HG02981 (cell line): ENCODE measurements around the gene RPS21.
"Not testable (repeated sequence)": the region's sequence is repeated elsewhere in the genome, so short reads cannot be mapped to it uniquely, and the experiment has no call there.

ENCODE experiments used
- ATAC-seq: cut with Tn5 transposase; IDR thresholded peaks from one replicate; pipeline ENCODE4 v1.9.1; 2021; ENCODE audit warnings: mild to moderate bottlenecking, moderate library complexity; ENCODE audit not compliant: unreplicated experiment

Gene RPS21

DNA sequence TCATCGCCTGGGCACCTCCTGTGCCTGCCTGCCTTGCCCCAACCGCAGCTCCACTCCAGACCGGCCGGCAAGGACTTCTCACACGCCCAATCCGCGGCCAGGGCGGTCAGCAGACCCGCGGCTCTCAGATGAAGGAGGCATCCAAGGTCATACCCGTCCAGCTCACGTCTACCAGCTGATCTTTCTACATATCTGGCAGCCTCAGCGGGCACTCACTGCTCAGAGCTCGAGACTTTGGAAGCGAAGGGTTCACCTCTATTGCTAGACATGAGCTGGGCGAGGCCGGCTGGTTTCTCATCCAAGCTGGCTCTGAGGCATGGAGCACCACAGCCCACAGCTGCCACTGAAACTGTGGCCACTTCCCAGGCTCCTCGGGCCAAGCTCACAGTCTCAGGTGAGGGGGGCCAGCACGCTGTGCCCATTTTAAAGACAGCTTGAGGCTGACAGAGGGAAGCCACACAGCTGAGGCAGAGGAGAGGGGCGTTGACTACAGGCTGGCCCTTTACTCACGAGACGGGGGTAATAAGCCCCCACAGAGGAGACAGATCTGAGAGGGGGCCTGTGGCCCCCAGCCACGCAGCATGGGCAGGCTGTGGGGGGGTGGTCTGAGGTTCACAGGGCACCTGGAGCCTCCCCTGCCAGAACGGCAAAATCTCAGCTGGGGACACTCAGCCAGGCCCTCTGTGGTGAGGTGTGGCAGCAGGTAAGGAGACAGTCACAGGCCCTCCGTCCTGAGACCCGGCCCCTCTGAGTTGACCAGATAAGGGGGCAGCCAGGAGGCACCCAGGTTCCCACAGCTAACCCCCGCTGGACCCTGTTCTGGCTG is 21.8 kb upstream of the RPS21 start:
- no peak for ATAC-seq

DNA sequence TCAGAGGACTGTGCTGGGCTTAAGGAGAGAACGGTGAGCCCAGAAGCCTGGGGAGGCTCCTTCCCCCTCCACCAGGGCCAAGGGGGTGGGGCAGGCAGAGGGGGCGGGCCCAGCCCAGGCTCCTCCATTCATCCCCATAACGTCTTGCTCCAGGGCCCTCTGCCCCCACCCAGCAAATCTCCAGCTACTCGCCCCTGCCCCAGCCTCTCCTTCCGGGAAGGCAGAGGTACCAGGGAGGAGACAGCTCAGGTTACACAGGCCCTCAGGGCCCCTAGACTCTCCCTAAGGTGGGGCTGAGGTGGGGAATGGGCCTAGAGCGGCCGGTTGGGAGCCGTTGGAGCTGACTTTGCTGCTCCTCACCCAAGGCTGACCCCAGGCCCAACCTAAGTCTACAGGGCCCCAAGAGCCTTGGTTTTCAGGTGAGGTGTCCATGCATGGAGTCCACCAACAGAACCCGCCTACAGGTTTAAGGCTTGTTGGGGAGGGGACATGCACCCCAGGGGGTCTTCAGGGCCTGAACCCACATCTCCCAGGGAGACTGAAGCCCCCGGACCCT is 21.0 kb upstream of the RPS21 start:
- no peak for ATAC-seq

DNA sequence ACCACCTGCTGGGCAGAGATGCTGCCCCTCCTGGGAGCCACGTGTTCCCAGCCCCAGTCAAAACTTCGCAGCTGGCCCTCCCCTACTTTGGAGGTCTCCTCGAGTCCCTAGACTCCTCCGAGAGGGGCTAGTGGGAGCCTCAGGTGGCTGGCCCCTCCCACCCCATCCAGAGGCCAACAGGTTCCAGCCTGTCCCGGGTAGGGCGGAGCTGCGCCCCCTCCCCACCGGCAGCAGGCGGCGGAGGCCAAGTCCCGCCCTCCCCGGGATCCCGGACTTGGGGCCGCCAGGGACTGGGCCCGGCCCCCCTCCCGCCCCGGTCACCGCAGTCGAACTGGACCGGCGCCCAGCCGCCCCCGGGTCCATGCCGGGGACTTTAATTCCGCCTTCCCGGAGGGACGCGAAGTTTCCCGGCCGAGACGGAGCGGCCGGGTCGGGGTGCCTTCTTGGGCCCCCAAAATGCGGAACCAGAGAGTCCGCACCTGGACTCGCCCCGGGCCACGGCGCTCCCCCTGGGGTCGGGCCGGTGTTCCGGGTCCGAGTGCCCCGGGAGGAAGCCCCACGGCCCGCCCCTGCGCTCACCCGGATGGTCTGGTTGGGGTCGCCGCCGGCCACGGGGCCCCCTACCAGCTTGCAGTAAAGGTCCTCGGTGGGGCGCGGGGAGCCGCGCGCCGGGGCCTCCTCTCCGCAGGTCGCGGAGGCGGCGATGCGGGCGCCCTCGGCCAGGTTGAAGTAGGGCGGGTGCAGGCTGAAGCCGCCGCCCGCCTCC is 20.4 kb upstream of the RPS21 start:
- ATAC-seq = no peak

DNA sequence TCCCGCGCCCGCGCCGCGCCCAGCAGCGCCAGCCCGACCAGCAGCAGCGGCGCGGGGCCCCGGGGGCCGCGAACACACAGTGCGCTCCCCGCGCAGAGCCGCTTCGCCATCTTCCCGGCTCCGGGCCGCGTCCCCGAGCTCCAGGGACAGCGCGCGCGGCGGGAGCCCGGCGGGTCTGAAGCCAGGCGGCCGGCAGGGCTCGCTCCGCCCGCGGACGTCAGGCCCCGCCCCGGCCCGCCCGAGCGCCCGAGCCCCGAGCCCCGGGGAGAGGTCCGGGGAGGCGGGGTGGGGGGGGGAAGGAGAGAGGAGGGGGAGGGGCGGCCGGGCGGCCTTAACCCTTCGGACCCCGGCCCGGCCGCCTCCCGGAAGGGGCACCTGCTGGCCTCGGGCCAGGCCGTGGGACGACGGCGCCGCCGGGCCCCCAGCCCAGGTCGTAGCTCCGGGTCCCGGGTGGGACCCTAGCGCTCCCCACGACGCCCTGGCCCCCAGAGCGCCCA is 19.7 kb upstream of the RPS21 start, which contains the start of gene LAMA5:
LAMA5 (minus strand) TSS at position 177 of the 497 bp plus-strand sequence; CDS start at position 110, 67 bp downstream.
- ATAC-seq = no peak

DNA sequence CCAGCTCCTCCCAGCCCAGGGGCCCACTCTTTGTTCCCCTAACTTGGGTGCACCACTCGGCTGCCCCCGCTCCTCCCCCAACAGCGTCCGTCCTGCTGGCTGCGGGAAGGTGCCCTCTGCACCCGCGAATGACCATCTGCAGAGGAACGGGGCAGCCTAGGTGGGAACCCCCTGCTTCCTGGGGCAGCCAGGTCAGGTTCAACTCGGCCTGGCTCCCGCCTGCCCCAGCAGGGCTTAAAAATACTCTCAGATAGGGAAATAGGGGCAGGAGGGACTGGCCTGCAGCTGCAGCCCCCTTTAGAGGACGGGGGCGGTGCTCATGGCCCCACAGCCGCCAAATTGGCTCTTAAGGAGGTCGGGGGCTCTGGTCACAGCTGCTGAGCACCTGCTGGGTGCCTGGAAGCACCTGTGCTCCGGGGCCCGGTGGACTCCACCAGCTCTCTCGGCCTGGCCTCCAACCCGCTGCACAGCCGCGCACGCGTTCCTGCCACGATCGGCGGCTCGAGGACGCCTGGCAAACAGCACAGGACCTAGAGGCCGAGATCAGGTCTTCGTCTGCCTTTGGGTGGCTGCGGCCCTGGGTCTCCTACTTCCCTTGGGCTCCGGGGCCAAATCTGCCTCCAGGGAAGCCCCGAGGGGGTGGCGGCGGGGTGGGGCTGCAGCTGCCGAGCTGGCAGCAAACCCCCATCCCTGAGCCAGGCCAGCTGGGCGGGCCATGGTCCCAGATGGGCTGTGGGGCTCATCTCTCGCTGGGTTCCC is 19.1 kb upstream of the RPS21 start:
- ATAC-seq = no peak

DNA sequence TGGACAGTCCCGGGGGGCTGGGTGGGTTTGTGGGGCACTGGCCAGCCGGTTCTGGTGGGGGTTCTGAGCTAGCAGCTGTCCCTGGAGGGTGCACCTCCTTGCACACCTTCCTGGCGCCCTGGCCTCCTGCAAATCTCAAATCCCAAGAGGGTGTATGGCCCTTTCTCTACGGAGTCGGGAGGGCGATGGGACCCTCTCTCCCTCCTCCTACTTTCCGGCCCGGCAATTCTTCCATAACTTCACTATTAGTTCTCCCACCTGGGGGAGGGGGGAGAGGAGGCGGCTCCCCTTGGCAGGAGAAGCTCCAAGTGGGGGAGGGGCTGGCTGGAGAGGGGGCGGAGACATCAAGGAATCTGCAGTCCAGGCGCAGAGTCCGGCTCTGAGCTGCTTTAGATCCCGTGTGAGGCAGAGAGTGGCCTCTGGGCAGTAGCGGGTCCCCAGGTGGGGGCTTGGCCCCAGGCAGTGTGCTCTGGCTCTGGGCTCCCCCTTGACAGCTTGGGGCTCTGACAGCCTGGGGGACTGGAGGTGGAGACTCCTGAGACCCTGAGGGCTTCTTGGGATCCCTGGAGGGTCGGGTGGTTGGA is 18.4 kb upstream of the RPS21 start:
- no peak for ATAC-seq

DNA sequence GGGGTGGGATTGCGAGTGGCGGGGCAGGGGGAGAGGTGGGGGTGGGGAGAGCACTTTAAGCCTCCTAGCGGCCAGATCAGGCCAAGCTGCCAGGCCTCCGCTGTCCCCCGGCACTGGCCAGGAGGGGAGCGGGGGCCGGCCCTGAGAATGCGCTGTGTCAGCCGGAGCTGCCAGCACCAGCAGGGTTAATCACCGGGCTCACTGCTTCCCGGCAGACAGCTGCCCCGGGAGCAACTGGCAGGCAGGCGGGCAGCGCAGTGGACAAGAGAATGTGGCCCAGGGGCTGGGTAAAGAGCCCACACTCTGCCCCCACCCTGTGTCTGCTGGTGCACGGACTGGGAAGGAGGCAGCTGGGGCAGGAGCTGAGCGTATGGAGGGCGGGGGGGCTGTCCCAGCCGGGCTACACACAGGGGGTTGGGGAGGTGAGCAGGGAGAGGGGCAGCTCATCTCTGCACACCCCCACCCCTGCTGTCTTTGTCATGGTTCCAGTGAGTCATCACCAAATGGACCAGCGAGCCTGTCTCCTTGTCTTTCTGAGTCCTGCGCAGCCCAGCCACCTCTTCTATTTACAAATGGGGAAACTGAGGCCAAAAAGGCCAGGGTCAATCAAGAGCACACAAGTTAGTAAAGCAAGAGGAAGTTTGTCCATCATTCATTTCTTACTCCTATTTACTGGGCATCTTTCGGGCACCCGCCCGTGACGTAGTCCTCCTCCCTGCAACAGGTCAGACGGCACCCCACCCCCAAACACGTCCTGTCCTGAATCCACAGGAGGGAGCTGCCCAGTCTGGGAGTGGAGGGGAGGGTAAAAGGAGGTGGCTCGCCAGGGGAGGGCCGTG is 17.7 kb upstream of the RPS21 start:
- ATAC-seq = no peak

DNA sequence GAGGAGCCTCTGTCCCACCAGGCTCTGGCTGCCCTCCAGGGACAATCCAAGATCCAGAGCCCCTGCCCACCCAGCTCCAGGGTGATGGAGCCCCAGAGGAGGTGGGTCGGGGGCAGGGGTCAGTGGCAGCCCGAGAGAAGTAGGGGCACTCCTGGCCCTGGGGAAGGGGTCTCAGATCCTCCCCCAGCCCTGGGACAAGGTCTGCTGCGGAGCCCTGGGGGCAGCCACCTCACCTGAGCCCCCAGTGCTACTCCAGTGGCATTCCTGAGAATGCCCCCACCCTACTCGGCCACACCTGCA is 17.1 kb upstream of the RPS21 start:
- ATAC-seq = no peak

DNA sequence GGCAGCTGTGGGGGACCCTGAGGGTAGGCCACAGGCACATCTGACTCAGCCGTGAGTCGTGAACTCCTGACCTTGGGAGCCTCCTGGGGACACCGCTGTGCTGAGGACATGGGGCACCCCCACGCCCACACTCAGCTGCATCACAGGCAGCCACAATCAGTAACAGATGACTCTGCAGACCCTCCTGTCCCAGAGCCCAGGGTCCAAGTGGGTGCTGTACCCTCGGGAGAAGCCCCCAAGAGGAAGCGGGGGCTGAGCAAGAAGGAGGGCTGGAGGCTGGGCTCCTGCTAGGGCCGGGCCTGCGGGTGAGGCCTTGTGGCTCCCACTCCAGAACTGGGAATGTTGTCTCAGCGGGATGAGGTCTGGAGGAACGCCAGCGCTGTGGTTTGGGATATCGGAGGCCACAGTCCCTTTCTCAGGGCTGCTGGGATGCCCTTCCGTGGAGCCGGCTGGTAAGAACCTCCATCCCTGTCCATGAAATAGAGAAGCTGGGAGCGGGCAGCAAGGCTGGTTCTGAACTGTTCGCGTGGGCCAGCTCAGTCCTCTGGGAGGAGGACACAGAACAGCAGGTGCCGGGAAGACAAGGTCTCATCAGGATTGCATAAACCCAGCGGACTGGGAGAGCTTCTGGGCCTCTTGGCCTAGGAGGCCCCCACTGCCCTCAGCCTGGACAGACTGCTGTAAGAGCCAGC is 16.6 kb upstream of the RPS21 start:
- ATAC-seq = no peak

DNA sequence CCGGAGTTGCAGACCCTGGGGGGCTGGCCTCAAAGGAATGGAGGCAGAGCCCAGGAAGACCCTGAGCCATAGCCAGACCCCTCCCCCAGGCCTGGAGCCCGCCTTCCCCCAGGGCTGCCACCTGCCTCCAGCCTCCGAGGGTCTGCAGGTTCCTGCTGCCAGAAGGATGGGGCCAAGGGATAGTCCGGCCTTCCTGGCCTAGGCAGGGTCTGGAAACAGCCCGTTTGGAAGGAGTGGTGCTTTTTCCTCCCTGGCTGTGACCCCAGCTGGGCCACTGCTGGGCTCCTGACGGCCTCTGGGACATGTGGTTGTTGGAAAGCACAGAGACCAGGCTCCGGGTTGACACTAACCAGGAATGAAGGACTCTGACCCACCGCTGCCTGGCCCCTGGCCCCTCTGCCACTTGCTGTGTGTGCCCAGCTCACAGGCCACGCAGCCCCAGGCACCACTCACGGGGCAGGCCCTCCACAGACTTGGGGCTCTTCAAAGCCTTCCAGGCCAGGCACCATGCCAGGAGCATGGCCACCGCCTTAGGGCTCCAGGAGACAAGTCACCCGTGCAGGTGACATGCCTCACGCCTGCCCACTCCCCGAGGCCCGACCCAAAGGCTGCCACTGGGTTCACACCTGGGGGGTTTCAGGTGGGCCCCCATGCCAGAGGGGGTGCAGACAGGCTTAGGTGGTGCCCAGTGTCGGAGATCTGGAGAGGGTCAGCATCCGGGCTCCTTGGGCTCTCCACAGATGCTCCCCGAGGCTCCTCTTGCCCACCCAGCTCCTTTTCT is 15.9 kb upstream of the RPS21 start:
- ATAC-seq = no peak

DNA sequence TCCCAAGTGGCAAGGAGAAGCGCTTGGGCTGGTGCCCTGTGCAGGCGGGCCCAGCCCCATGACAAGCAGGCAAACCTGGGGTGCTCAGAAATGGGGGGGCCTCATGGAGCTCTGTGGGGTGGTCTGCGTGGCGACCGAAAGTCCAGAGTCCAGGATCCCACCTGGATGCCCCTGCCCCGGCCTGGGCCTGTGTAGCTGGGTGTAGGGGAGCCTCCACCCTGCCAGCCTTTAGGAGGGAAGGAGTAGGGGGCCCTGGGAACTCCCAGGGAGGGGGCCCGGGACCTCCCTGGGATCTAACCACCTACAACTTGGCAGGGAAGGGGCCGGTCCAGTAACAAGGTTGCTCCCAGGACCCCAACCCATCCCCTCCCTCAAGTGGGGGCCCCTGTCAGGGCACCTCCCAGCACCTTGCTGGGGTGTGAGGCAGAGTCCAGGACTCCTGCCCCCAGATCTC is 15.3 kb upstream of the RPS21 start:
- ATAC-seq = no peak

DNA sequence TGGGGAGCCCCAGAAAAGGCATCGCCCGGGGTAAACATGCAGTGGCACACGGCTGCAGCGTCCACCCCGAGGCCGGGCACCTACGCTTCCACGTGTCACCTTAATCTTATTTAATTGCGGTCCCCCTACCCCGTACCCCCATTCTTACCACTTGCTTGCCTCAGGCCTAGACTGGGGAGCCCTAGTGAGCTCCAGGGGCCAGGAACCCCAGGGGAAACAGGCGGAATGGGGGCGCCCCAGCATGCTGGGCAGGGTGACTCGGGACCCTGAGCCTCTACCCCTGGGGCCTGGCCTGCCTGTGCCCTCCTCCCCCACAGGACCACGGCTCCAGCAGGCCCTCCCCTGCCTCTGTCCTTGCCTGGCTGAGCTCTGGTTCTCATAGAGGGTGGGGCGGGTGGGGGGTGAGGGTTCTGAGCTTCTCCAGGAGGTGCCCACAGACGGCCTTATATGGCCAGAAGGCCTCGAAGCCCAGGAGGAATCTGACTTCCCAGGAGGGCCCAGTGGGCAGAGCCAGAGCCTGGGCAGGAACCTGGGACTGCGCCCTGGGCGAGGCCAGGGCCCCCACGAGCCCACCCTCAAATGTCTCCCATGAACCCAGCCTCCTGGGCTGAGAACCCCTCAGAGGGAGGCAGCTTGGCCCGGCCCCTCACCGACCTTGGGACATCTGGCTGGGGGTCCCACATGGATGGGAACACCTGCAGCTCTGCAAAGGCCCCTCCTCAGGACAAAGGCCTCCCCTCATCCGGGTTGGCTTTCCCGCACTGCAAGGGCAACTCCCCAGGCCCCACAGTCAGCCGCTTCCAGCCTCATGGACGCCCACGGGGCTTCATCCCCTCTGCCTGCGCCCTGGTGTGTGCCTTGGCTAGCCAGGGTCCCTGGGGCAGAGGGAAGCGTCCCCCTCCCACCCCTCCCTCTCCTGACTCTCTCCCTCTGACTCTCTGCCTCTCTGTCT is 14.6 kb upstream of the RPS21 start:
- ATAC-seq = no peak

DNA sequence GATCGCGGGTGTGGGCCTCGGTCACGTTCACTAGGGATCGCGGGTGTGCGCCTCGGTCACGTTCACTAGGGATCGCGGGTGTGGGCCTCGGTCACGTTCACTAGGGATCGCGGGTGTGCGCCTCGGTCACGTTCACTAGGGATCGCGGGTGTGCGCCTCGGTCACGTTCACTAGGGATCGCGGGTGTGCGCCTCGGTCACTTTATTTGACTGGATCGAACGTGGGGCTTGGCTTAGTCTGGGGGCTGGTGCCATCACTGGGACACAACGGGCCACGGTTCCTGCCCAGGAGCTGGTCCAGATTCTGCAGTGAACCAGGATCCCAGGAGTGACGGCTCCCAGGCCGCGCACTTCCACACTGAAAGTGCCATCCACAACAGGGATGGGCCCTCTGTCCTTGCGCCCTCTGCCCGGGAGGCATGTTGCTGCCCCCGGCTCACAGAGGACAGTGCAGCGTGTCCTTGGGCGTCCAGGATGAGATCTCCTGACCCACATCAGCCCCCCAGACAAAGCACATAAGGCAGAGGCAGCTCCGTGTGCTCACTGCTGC is 13.2 kb upstream of the RPS21 start:
- not testable (repeated sequence) for ATAC-seq

DNA sequence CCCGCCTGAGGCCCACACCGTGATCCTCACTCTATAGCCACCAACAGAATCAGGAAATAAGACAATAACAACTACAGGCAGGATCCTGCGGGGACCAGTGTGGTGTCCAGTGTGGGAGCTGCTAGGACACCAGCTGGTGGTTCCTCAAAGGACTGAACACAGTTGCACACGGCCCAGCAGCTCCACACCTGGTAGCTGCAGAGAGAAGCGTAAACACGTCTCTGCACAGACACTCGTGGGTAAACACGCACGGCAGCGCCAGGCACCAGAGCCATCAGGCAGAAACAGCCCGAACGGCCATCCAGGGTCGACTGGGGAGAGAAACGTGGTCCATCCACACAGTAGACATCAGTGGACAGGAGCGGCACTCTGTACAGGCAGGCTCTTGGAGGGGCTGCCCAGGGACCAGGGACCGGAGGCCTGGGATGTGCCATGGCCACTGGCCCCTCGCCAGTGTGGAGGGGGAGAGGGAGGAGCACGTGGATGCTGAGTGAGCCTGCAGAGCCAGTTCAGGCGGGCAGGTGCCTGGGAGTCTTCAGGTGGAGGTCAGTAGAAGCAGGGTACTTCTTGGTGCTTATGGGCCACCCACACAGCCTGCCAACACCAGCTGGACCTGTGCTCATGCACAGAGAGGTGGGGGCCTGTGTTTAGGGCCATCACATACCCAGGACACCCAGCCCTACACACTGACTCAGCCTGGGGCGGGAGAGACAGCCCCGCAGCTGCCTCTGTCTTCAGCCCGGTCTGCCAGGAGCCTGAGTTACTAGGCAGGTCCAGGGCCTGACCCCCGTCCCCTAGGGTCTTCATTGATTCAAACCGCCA is 12.4 kb upstream of the RPS21 start:
- ATAC-seq = no peak

DNA sequence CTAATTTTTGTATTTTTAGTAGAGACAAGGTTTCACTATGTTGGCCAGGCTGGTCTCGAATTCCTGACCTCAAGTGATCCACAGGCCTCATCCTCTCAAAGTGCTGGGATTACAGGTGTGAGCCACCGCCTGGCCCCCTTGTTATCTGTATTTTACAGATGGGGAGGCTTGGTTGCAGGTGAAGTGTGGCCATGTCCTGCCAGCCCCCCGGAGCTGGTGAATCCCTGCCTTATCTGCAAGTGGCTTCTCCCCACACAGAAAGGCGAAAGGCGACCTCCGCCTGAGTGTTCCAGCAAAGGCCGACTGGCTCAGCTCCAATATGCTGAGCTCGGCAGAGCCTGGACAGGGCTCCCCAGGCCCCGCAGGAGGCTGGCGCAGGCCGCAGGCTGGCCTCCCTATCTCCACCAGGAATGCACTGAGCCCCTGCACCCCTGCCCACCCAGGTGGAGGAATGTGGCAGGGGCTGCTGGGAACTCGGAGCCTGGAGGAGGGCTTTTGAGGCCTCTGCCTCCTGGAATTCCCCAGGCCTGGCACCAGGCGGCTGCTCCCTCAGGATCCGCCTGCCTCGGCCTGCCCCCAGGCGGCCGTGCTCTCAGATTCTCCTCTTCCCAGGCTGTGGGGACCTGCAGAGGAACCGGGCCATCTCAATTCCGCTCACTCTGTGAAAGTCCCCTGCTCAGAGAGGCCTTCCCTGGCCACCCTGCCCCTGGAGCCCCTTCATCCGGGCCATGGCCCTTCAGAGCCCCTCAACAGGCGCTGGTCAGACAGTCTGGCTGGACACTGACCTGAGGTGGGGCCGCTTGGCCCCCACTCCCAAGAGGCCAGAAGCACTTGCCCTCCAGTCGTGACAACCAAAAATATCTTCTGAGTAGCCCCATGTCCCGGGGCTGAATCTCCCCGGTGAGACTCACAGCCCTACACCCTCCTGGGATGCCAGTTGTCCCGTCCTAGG is 10.5 kb upstream of the RPS21 start:
- ATAC-seq = no peak
